NCI-H510A (cell line): ENCODE results near the gene LRSAM1.
"Not testable (repeated sequence)": the region's sequence is repeated elsewhere in the genome, so short reads cannot be mapped to it uniquely, and the experiment has no call there.

Experiments
- DNase-seq: peaks from one replicate; lab custom pipeline; 2025; lab: John Stamatoyannopoulos, UW

Gene LRSAM1

GRCh38 chr9:127457191-127457878, 6.0 kb downstream of the LRSAM1 start:
- DNase-seq: no peak

DNA sequence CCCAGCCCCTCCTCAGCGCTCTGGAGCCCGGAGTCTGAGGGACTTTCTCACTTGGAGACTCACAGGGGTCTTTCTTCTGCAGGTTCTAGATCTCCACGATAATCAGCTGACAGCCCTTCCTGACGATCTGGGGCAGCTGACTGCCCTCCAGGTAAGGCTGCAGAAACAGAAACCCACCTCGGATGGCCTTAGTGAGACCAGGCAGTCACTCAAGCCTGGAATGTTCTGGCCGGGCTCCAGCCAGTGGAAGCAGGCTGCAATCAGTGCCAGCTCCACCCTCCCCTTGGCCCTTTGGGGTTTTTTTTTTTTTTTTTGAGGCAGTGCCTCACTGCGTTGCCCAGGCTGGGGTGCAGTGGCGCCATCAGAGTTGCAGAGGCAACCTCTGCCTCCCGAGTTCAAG, 7.6 kb downstream of the LRSAM1 start:
- no peak for DNase-seq

- no peak for DNase-seq
Measured at GRCh38 chr9:127463382-127463781, 12.1 kb downstream of the LRSAM1 start.

DNA sequence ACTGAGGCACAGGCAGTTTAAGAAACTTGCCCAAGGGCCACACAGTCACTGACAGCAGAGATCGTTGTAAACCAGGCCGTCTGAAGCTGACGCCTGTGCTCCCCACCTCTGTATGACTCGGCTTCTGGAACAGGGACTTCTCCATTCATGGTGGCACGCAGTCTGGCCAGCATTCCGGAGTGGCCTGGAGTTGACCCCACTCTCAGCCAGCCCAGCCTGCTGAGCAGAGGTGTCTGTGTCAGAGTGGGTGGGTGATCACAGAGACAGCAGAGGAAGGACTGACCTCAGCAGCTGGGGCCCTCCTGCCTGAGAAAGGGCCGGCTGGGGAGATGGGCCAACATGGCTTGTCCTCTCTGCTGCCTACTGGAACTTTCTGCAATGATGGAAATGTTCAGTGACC, 12.6 kb downstream of the LRSAM1 start:
- no peak for DNase-seq

GRCh38 chr9:127466407-127466917, 15.2 kb downstream of the LRSAM1 start:
- DNase-seq: not testable (repeated sequence)

DNA sequence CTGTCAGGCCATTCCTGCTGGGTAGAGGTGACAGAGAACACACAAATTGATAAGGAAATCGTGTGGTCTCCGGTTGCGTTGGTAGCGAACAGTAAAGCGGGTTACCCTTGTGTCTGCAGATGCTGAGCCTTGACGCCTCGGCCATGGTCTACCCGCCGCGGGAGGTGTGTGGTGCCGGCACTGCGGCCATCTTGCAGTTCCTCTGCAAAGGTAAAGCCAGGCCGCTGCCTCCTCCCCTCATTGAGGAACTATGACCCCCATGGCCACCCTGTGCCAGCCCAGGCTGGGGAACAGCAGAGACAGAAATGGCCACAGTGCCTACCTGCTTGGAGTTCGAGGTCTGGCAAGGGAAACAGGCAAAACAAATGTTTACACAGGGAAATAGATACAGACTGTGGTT, 16.3 kb downstream of the LRSAM1 start:
- no peak for DNase-seq

DNA sequence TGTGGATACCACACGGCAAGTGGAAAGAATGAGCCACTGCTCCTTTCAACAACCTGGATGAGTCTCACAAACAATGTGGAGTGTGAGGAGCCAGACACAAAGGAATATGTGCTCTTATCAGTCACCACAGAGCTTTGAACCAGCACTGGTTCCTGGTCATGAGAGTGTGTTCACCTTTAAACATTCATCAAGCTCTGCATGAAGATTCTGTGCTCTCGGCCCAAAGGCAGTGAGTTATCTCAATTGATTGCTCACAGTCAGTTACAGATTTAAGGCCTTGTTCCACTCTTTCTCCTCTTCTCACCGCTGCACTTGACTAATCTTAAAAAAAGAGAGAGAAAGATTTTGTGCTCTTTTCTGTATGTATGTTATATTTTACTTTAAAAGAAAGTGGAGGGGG, 19.4 kb downstream of the LRSAM1 start:
- no peak for DNase-seq

- DNase-seq: no peak
Measured at GRCh38 chr9:127473501-127473900, 22.2 kb downstream of the LRSAM1 start.

DNA sequence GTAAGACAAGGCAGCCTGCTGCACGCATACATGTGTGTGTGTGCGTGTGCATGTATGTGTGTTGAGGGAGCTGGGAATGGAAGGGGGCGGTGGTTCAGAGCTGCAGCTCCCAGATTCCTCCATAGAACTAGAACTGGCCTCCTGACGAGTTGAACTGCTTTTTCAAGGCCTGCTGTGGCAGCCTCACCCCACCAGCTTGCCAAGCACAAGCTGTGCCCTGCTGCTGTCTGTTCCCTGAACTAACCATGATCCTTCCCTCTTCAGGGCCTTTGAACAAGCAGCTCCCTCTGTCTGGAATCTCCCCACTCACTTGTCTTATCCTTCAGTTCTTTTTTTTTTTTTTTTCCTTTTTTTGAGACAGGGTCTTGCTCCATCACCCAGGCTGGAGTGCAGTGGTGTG, 22.6 kb downstream of the LRSAM1 start:
- DNase-seq: no peak

GRCh38 chr9:127474592-127474991, 23.3 kb downstream of the LRSAM1 start:
- no peak for DNase-seq

DNA sequence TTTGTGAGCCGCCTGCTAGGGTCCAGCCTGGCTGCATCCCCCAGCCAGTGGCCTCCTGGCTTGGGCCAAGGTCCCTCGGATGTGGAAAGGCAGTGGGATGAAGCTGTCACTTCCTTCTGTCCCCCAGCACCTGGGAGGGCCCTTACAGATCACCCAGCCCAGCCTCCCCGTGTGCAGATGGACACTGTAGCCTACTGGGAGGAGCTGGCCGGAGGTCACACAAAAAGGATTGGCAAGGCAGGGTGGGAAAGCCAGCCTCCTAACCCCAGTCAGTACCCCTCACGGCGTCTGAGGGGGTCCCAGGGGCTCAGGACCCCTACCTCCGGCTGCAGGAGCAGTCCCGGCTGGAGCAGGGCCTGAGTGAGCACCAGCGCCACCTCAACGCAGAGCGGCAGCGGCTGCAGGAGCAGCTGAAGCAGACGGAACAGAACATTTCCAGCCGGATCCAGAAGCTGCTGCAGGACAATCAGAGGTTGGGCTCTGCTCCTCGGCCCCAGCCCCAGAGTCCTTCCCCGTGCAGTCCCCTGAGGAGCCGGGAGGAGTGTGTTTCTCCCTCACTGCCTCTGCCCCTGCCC, 28.3 kb downstream of the LRSAM1 start:
- DNase-seq: no peak

- no peak for DNase-seq
Measured at GRCh38 chr9:127482662-127483061, 31.4 kb downstream of the LRSAM1 start.

DNA sequence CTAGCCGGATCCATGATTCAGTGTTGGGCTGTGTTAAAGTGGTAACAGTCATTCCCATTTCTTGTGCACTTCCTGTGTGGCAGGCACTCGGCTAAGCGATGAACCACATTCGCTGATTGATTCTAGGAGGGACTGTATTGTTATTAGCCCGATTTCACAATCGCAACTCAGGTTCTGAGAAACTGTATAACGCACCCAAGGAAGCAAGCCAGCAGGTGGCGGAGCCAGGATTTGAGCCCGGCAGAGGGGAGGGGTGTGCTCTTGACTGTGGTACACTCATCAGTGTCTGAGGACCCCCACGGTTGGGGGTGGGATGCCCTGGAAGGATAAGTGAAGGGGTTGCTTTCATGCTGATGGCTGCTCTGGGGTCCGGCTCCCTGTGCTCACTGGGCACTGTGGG, 34.7 kb downstream of the LRSAM1 start:
- no peak for DNase-seq

DNA sequence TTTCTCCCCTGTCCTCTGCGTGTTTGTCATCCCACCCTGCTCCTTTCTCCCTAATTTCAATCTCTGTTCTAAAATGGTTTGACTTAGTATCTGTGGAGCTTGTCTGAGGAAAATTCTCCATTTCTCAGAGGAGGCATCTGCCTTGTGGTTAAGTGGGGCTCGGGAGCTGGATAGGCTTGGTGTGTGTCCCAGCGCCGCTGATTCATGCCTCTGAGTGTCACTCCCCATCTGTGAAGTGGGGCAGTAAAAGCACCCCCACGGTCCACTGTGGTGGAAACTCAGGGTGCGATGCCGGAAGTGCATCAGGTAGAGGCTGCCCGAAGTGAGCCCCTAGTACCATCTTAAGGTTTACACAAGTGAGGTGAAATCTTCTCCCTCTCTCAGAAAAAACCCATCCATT, 37.6 kb downstream of the LRSAM1 start:
- DNase-seq: no peak

DNA sequence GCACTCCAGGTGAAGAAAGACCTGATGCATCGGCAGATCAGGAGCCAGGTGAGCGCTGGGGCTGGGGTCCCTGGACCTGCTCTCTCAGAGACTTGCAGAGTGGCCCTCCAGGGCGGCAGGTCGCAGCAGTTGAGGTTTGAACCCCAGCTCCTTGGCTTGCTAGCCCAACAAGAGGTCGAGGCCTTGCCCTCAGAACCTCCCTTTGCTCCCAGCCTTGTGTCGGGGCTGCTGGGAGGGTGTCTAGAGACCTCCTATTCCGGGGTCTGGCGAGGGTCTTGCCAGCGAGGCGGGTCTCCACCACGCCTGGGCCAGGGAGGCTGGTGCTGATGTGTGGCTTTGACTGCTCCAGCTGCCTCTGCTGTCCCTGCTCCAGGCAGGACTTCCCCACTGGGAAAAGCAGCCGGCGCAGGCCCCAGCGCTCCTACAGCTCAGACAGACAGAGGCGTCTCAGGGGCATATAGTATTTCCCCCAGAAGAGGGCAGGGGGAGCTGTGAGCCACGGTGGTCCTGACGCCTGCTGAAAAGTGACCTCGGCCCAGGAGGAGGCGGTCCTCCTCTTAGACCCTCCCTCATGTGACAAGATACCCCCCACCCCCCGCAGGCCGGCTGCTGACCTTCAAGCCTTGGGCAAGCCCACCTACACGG, 38.3 kb downstream of the LRSAM1 start:
- no peak for DNase-seq

GRCh38 chr9:127490535-127491230, 39.4 kb downstream of the LRSAM1 start:
- no peak for DNase-seq

DNA sequence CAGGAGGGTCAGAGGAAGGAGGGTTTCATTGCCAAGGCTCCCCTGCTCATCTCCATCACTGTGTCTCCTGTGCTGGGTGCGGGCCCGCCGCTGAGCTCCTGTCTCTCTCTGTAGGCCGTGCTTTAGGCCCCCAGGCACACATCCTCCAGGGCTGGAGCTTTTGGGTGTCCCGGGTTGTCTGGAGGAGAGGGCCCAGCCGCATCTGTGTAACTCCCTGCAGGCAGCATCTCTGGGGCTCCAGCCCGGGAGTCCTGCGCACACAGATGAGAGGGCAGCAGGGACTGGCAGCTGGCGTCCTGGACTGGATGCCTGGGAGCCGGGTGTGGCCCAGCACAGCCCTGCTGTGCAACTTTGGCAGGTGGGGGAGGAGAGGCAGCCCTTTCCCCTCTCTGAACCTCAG, 40.2 kb downstream of the LRSAM1 start:
- no peak for DNase-seq

- no peak for DNase-seq
Measured at GRCh38 chr9:127492616-127493015, 41.3 kb downstream of the LRSAM1 start.

- no peak for DNase-seq
Measured at GRCh38 chr9:127493592-127494303, 42.4 kb downstream of the LRSAM1 start.

DNA sequence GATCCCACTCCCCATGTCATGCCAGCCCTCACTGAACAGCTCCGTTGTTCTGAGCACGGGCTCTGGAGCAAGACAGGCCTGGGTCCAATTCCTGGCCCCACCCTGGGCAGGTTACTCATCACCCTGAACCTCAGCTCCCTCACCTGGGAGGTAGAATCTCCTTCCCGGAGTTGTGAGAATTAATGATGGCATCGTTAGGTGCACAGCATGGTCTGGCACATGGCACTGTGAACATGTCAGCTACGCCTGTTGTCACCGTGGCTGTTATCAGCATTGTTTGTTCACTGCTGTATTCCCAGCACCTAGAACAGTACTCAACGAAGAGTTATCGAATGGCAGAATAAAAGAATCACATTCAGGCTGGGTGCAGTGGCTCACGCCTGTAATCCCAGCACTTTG, 43.0 kb downstream of the LRSAM1 start:
- no peak for DNase-seq

DNA sequence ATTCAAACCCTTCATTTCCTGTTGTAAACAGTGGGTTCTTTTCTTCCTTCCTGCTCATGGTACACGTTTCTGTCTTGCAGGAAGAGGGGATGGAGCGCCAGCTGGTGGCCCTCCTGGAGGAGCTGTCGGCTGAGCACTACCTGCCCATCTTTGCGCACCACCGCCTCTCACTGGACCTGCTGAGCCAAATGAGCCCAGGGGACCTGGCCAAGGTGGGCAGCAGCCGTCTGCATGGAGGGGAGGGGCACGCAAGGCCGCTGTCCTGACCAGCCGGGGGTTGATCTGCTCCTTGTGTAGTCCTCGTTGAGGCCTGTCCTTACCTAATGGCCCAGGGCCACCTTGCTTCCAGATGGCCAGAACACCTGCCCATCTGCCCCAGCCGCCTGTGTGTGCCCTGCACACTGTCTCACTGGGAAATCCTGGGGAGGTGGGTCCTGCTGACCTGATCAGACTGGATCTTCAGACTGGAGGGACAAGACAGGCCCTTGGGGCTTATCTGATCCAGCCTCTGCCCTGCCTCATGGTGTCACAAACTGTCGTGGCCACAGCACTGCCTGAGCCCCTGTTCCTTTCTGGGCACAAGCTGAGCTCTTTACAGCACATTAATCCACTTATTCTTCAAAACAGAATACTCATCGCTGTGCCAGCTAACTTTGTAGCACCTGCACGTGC, 44.7 kb downstream of the LRSAM1 start:
- DNase-seq: no peak

DNA sequence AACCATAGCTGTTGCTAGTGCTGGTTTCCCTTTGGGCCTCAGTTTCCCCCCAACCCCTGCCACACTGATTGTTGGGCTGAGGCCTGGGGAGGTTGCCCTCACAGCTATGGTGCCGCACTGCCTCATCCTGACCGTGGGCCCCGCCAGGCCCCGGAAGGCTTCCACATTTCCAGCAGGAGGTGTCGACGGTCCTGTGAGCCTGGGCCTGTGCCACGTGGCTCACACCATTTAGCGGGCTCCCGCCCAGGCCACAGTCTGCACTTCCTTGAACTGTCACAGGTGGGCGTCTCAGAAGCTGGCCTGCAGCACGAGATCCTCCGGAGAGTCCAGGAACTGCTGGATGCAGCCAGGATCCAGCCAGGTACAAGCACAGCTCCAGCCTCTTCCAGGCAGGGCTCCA, 45.7 kb downstream of the LRSAM1 start:
- no peak for DNase-seq
